ENCODE results near the gene IL6.
"Not testable (repeated sequence)": the region's sequence is repeated elsewhere in the genome, so short reads cannot be mapped to it uniquely, and the experiment has no call there.

Gene IL6

GRCh38 chr7:22696541-22697228 lies 30.3 kb upstream of the IL6 start:
- Mint-ChIP-seq H3K4me1 (peaks cover 25% of the 10 kb centered on the region), H3K4me3 (no peak overlapping the region), H3K27ac (ENCODE audit: low read depth) (no peak overlapping the region), H3K9me3 (no peaks in the 10 kb centered on the region), H3K36me3 (ENCODE audit: insufficient read depth) (no peaks in the 10 kb centered on the region), H3K27me3 (peaks cover 22% of the 10 kb centered on the region)
- DNase-seq (ENCODE audit: low spot score in 2 of 2): no peak
- ATAC-seq (replicated peaks; ENCODE audit: extremely low read depth, poor library complexity, severe bottlenecking): no peak

GRCh38 chr7:22697322-22697859 lies 29.6 kb upstream of the IL6 start:
- no peak for DNase-seq (ENCODE audit: low spot score in 2 of 2)
- H3K27me3 Mint-ChIP-seq: peaks cover 22% of the 10 kb centered on the region
- H3K27ac Mint-ChIP-seq (ENCODE audit: low read depth): no peak overlapping the region
- no peaks in the 10 kb centered on the region for H3K36me3 Mint-ChIP-seq (ENCODE audit: insufficient read depth)
- H3K4me1 Mint-ChIP-seq: peaks cover 25% of the 10 kb centered on the region
- H3K4me3 Mint-ChIP-seq: no peak overlapping the region
- H3K9me3 Mint-ChIP-seq: no peaks in the 10 kb centered on the region
- no peak for ATAC-seq (replicated peaks; ENCODE audit: extremely low read depth, poor library complexity, severe bottlenecking)

- peaks cover 20% of the 10 kb centered on the region for H3K27me3 Mint-ChIP-seq
- ATAC-seq (replicated peaks; ENCODE audit: extremely low read depth, poor library complexity, severe bottlenecking): no peak
- peaks cover 25% of the 10 kb centered on the region for H3K4me1 Mint-ChIP-seq
- H3K36me3 Mint-ChIP-seq (ENCODE audit: insufficient read depth): no peaks in the 10 kb centered on the region
- no peak for DNase-seq (ENCODE audit: low spot score in 2 of 2)
- H3K4me3 Mint-ChIP-seq: no peak overlapping the region
- no peaks in the 10 kb centered on the region for H3K9me3 Mint-ChIP-seq
- H3K27ac Mint-ChIP-seq (ENCODE audit: low read depth): no peak overlapping the region
Measured at GRCh38 chr7:22697876-22698606, 29.0 kb upstream of the IL6 start.

- H3K4me1 Mint-ChIP-seq: peaks cover 25% of the 10 kb centered on the region
- DNase-seq (ENCODE audit: low spot score in 2 of 2): no peak
- no peaks in the 10 kb centered on the region for H3K9me3 Mint-ChIP-seq
- H3K27me3 Mint-ChIP-seq: peaks cover 13% of the 10 kb centered on the region
- H3K4me3 Mint-ChIP-seq: no peak overlapping the region
- ATAC-seq (replicated peaks; ENCODE audit: extremely low read depth, poor library complexity, severe bottlenecking): no peak
- H3K27ac Mint-ChIP-seq (ENCODE audit: low read depth): no peak overlapping the region
- no peaks in the 10 kb centered on the region for H3K36me3 Mint-ChIP-seq (ENCODE audit: insufficient read depth)
Measured at GRCh38 chr7:22698767-22699166, 28.2 kb upstream of the IL6 start.

- H3K4me3 Mint-ChIP-seq: no peak overlapping the region
- DNase-seq (ENCODE audit: low spot score in 2 of 2) (no peak), ATAC-seq (replicated peaks; ENCODE audit: extremely low read depth, poor library complexity, severe bottlenecking) (no peak)
- peaks cover 11% of the 10 kb centered on the region for H3K27me3 Mint-ChIP-seq
- H3K36me3 Mint-ChIP-seq (ENCODE audit: insufficient read depth): no peaks in the 10 kb centered on the region
- H3K27ac Mint-ChIP-seq (ENCODE audit: low read depth): no peak overlapping the region
- H3K4me1 Mint-ChIP-seq: peaks cover 14% of the 10 kb centered on the region
- no peaks in the 10 kb centered on the region for H3K9me3 Mint-ChIP-seq
Measured at GRCh38 chr7:22700559-22701002, 26.4 kb upstream of the IL6 start.

GRCh38 chr7:22702516-22702915 lies 24.5 kb upstream of the IL6 start:
- no peak for ATAC-seq (replicated peaks; ENCODE audit: extremely low read depth, poor library complexity, severe bottlenecking)
- no peak overlapping the region for H3K4me3 Mint-ChIP-seq
- DNase-seq (ENCODE audit: low spot score in 2 of 2): no peak
- H3K27me3 Mint-ChIP-seq: peaks cover 11% of the 10 kb centered on the region
- H3K9me3 Mint-ChIP-seq: no peaks in the 10 kb centered on the region
- H3K36me3 Mint-ChIP-seq (ENCODE audit: insufficient read depth): no peaks in the 10 kb centered on the region
- peaks cover 14% of the 10 kb centered on the region for H3K4me1 Mint-ChIP-seq
- H3K27ac Mint-ChIP-seq (ENCODE audit: low read depth): no peak overlapping the region

GRCh38 chr7:22703107-22703855 lies 23.7 kb upstream of the IL6 start:
- H3K27ac Mint-ChIP-seq (ENCODE audit: low read depth); ATAC-seq (replicated peaks; ENCODE audit: extremely low read depth, poor library complexity, severe bottlenecking); H3K36me3 Mint-ChIP-seq (ENCODE audit: insufficient read depth); H3K4me1 Mint-ChIP-seq; H3K9me3 Mint-ChIP-seq; H3K4me3 Mint-ChIP-seq; DNase-seq (ENCODE audit: low spot score in 2 of 2): not testable (repeated sequence)
- peaks cover 11% of the 10 kb centered on the region for H3K27me3 Mint-ChIP-seq

- H3K4me3 Mint-ChIP-seq; H3K27me3 Mint-ChIP-seq; H3K9me3 Mint-ChIP-seq; H3K4me1 Mint-ChIP-seq; DNase-seq (ENCODE audit: low spot score in 2 of 2); ATAC-seq (replicated peaks; ENCODE audit: extremely low read depth, poor library complexity, severe bottlenecking); H3K36me3 Mint-ChIP-seq (ENCODE audit: insufficient read depth); H3K27ac Mint-ChIP-seq (ENCODE audit: low read depth): not testable (repeated sequence)
Measured at GRCh38 chr7:22703978-22704610, 22.9 kb upstream of the IL6 start.

- H3K4me3 Mint-ChIP-seq; H3K36me3 Mint-ChIP-seq (ENCODE audit: insufficient read depth); ATAC-seq (replicated peaks; ENCODE audit: extremely low read depth, poor library complexity, severe bottlenecking); H3K4me1 Mint-ChIP-seq; DNase-seq (ENCODE audit: low spot score in 2 of 2); H3K9me3 Mint-ChIP-seq; H3K27me3 Mint-ChIP-seq; H3K27ac Mint-ChIP-seq (ENCODE audit: low read depth): not testable (repeated sequence)
Measured at GRCh38 chr7:22704722-22705121, 22.3 kb upstream of the IL6 start.

GRCh38 chr7:22705874-22706273 lies 21.1 kb upstream of the IL6 start:
- H3K9me3 Mint-ChIP-seq; H3K36me3 Mint-ChIP-seq (ENCODE audit: insufficient read depth); ATAC-seq (replicated peaks; ENCODE audit: extremely low read depth, poor library complexity, severe bottlenecking); H3K27me3 Mint-ChIP-seq; H3K27ac Mint-ChIP-seq (ENCODE audit: low read depth); H3K4me1 Mint-ChIP-seq; H3K4me3 Mint-ChIP-seq; DNase-seq (ENCODE audit: low spot score in 2 of 2): not testable (repeated sequence)

GRCh38 chr7:22707026-22707691 lies 19.8 kb upstream of the IL6 start:
- not testable (repeated sequence) for H3K27me3 Mint-ChIP-seq; H3K36me3 Mint-ChIP-seq (ENCODE audit: insufficient read depth); H3K27ac Mint-ChIP-seq (ENCODE audit: low read depth); H3K4me1 Mint-ChIP-seq; H3K9me3 Mint-ChIP-seq; H3K4me3 Mint-ChIP-seq; ATAC-seq (replicated peaks; ENCODE audit: extremely low read depth, poor library complexity, severe bottlenecking); DNase-seq (ENCODE audit: low spot score in 2 of 2)

GRCh38 chr7:22708214-22708613 lies 18.8 kb upstream of the IL6 start:
- not testable (repeated sequence) for ATAC-seq (replicated peaks; ENCODE audit: extremely low read depth, poor library complexity, severe bottlenecking); DNase-seq (ENCODE audit: low spot score in 2 of 2); H3K36me3 Mint-ChIP-seq (ENCODE audit: insufficient read depth); H3K27ac Mint-ChIP-seq (ENCODE audit: low read depth); H3K4me3 Mint-ChIP-seq; H3K4me1 Mint-ChIP-seq; H3K9me3 Mint-ChIP-seq
- peaks cover 13% of the 10 kb centered on the region for H3K27me3 Mint-ChIP-seq
